Ascending aorta (tissue), 2 donors: ENCODE measurements around the gene GSTA2. TPM values are rescaled to one million over a fixed set of nuclear protein-coding genes. Genes with fewer than 3 reads are reported as not detected.
"Not testable (repeated sequence)": the region's sequence is repeated elsewhere in the genome, so short reads cannot be mapped to it uniquely, and the experiment has no call there.

ENCODE experiments used
- DNase-seq, 2 donors: peaks; one replicate each; pipeline ENCODE4 v3.0.0-alpha.2; 2019; ENCODE audit warnings: low spot score in 2 of 2
- H3K27ac ChIP-seq, 2 donors: fragments of 200-600 bp; sonication (generic); one replicate each; pipeline ENCODE4 v1.5.1; 2016 to 2017; ENCODE audit warnings: mild to moderate bottlenecking in 1 of 2
- H3K27me3 ChIP-seq: fragments of 200-600 bp; sonication (generic); one replicate; pipeline ENCODE4 v1.5.1; 2017
- H3K36me3 ChIP-seq, 2 donors: fragments of 200-600 bp; sonication (generic); one replicate each; pipeline ENCODE4 v1.5.1; 2016
- H3K4me1 ChIP-seq, 2 donors: fragments of 200-600 bp; sonication (generic); one replicate each; pipeline ENCODE4 v1.5.1; 2016 to 2017; ENCODE audit warnings: mild to moderate bottlenecking in 1 of 2
- H3K4me3 ChIP-seq, 2 donors: fragments of 200-600 bp; sonication (generic); one replicate each; pipeline ENCODE4 v1.5.1; 2016 to 2017; ENCODE audit warnings: mild to moderate bottlenecking in 1 of 2
- H3K9me3 ChIP-seq, 2 donors: fragments of 200-600 bp; sonication (generic); one replicate each; pipeline ENCODE4 v1.5.1; 2016
- CTCF ChIP-seq, 3 experiments: fragments of 200-600 bp in 2 of 3; fragments of 450-650 bp in 1 of 3; sonication (generic) in 2 of 3; IDR thresholded peaks; one replicate each; pipeline ENCODE4 v1.5.1; 2016 to 2019; ENCODE audit warnings: antibody characterized with exemption in 3 of 3, mild to moderate bottlenecking in 1 of 3, moderate library complexity in 1 of 3
- intact Hi-C: fragments of 100-400 bp; cut with DNase I; formaldehyde crosslinking; loops from one replicate; pipeline ENCODE4 v1.15.1; 2023
- total RNA-seq: library from RNA; depleted of rRNA; stranded (reverse); fragments of >200 nt; gene quantifications from one replicate; pipeline ENCODE4 v1.1.0, GENCODE V29; 2016

The GSTA2 gene
- total RNA-seq, 1 donor from 2014 or later = not detected

- no peak for DNase-seq
- no peaks in the 10 kb centered on the region for H3K4me1 ChIP-seq
- no peaks in the 10 kb centered on the region for H3K9me3 ChIP-seq
- intact Hi-C loops = no loop called here
- H3K27ac ChIP-seq = no peak overlapping the region
- no peaks in the 10 kb centered on the region for H3K27me3 ChIP-seq
- TF ChIP-seq CTCF (IDR thresholded peaks at IDR 0.05) = no peak
- H3K36me3 ChIP-seq = no peaks in the 10 kb centered on the region
- H3K4me3 ChIP-seq = no peak overlapping the region
Measured at GRCh38 chr6:52790861-52791260, 27.6 kb upstream of the GSTA2 start.

GRCh38 chr6:52789658-52790057 is 26.4 kb upstream of the GSTA2 start:
- H3K9me3 ChIP-seq, H3K4me1 ChIP-seq, intact Hi-C loops, H3K27me3 ChIP-seq, H3K4me3 ChIP-seq, DNase-seq, H3K27ac ChIP-seq, H3K36me3 ChIP-seq: not testable (repeated sequence)

- no peaks in the 10 kb centered on the region for H3K4me1 ChIP-seq
- TF ChIP-seq CTCF (IDR thresholded peaks at IDR 0.05) = no peak
- H3K27me3 ChIP-seq = no peaks in the 10 kb centered on the region
- no peaks in the 10 kb centered on the region for H3K9me3 ChIP-seq
- H3K4me3 ChIP-seq = no peak overlapping the region
- intact Hi-C loops = no loop called here
- DNase-seq = no peak
- no peaks in the 10 kb centered on the region for H3K36me3 ChIP-seq
- no peak overlapping the region for H3K27ac ChIP-seq
Measured at GRCh38 chr6:52788478-52788877, 25.2 kb upstream of the GSTA2 start.

- no peak for DNase-seq
- Histone ChIP-seq H3K36me3 (no peaks in the 10 kb centered on the region), H3K4me3 (no peak overlapping the region), H3K27ac (no peak overlapping the region), H3K27me3 (no peaks in the 10 kb centered on the region), H3K4me1 (no peaks in the 10 kb centered on the region), H3K9me3 (no peaks in the 10 kb centered on the region)
- intact Hi-C loops = loop anchor here (2.0 kb wide), 1 partner anchor 39 kb away; no protein-coding TSS in a partner anchor
- TF ChIP-seq CTCF (IDR thresholded peaks at IDR 0.05) = no peak
Measured at GRCh38 chr6:52787917-52788316, 24.6 kb upstream of the GSTA2 start.

- H3K4me3 ChIP-seq = no peak overlapping the region
- H3K36me3 ChIP-seq = no peaks in the 10 kb centered on the region
- H3K27me3 ChIP-seq = no peaks in the 10 kb centered on the region
- intact Hi-C loops = loop anchor here (2.0 kb wide), 1 partner anchor 40 kb away; no protein-coding TSS in a partner anchor
- DNase-seq = no peak
- no peak overlapping the region for H3K27ac ChIP-seq
- TF ChIP-seq CTCF (IDR thresholded peaks at IDR 0.05) = no peak
- H3K4me1 ChIP-seq = no peaks in the 10 kb centered on the region
- no peaks in the 10 kb centered on the region for H3K9me3 ChIP-seq
Measured at GRCh38 chr6:52786249-52786956, 23.1 kb upstream of the GSTA2 start.

GRCh38 chr6:52782696-52783274 is 19.5 kb upstream of the GSTA2 start:
- H3K27ac ChIP-seq, H3K4me1 ChIP-seq, DNase-seq, H3K9me3 ChIP-seq, intact Hi-C loops, H3K4me3 ChIP-seq, H3K36me3 ChIP-seq, H3K27me3 ChIP-seq: not testable (repeated sequence)

GRCh38 chr6:52782209-52782608 is 18.9 kb upstream of the GSTA2 start:
- H3K27ac ChIP-seq, DNase-seq, H3K9me3 ChIP-seq, H3K36me3 ChIP-seq, H3K4me3 ChIP-seq, H3K4me1 ChIP-seq, intact Hi-C loops, H3K27me3 ChIP-seq: not testable (repeated sequence)
